Inferior parietal cortex (tissue), 1 donor: Measurements from ENCODE around the gene AANAT.

Experiments used
- DNase-seq: peaks from one replicate; pipeline ENCODE4 v3.0.0-alpha.2; 2016; ENCODE audit errors: extremely low spot score

Gene AANAT

GRCh38 chr17:76490112-76490710 is 22.8 kb downstream of the AANAT start:
- DNase-seq, result no peak

GRCh38 chr17:76491271-76492122 is 24.1 kb downstream of the AANAT start:
- DNase-seq, result no peak

GRCh38 chr17:76492123-76492988 is 25.0 kb downstream of the AANAT start:
- DNase-seq, result no peak

GRCh38 chr17:76492989-76493501 is 25.6 kb downstream of the AANAT start:
- no peak for DNase-seq

GRCh38 chr17:76493505-76494167 is 26.2 kb downstream of the AANAT start:
- no peak for DNase-seq

GRCh38 chr17:76495663-76496400 is 28.4 kb downstream of the AANAT start:
- DNase-seq, result no peak

GRCh38 chr17:76496464-76496863 is 29.1 kb downstream of the AANAT start:
- no peak for DNase-seq

GRCh38 chr17:76497699-76497978 is 30.2 kb downstream of the AANAT start:
- no peak for DNase-seq

- DNase-seq, result no peak
Measured at GRCh38 chr17:76497979-76498875, 30.8 kb downstream of the AANAT start.

GRCh38 chr17:76498876-76499251 is 31.5 kb downstream of the AANAT start:
- no peak for DNase-seq

GRCh38 chr17:76499267-76499667 is 31.9 kb downstream of the AANAT start:
- DNase-seq, result no peak

GRCh38 chr17:76500074-76500746 is 32.8 kb downstream of the AANAT start:
- DNase-seq, result no peak

- no peak for DNase-seq
Measured at GRCh38 chr17:76500747-76501017, 33.3 kb downstream of the AANAT start.

- DNase-seq, result no peak
Measured at GRCh38 chr17:76501018-76501826, 33.8 kb downstream of the AANAT start, which contains the start of gene RHBDF2. TSS of gene RHBDF2 (minus strand) at chr17:76501423. CDS start at chr17:76481524, 19,899 bp downstream.

- no peak for DNase-seq
Measured at GRCh38 chr17:76501827-76502307, 34.5 kb downstream of the AANAT start.

GRCh38 chr17:76502341-76503211 is 35.2 kb downstream of the AANAT start:
- no peak for DNase-seq

GRCh38 chr17:76504117-76504516 is 36.7 kb downstream of the AANAT start:
- no peak for DNase-seq
